HUES48 (cell line): Measurements from ENCODE around the gene ZMYND8.
"Not testable (repeated sequence)": the region's sequence is repeated elsewhere in the genome, so short reads cannot be mapped to it uniquely, and the experiment has no call there.

ENCODE experiments used
- H3K27ac ChIP-seq: one replicate; pipeline ENCODE4 v1.7.0; 2013; ENCODE audit warnings: low read depth, low read length, inconsistent platforms
- H3K27me3 ChIP-seq: 2 replicates; pipeline ENCODE4 v1.6.1; 2013; ENCODE audit warnings: mild to moderate bottlenecking, low read length; ENCODE audit not compliant: control insufficient read depth, insufficient read depth
- H3K36me3 ChIP-seq: 2 replicates; pipeline ENCODE4 v1.6.1; 2013; ENCODE audit warnings: low read length; ENCODE audit not compliant: control insufficient read depth, insufficient read depth
- H3K4me1 ChIP-seq: 2 replicates; pipeline ENCODE4 v1.6.1; 2013; ENCODE audit warnings: mild to moderate bottlenecking, low read length; ENCODE audit not compliant: control insufficient read depth, insufficient read depth
- H3K4me3 ChIP-seq: 2 replicates; pipeline ENCODE4 v1.5.1; 2013; ENCODE audit warnings: mild to moderate bottlenecking, low read depth, low read length
- H3K9ac ChIP-seq: 2 replicates; pipeline ENCODE4 v1.6.1; 2013; ENCODE audit warnings: mild to moderate bottlenecking, low read depth, low read length, moderate library complexity
- H3K9me3 ChIP-seq: 2 replicates; pipeline ENCODE4 v1.6.1; 2013; ENCODE audit warnings: low read length; ENCODE audit not compliant: control insufficient read depth, insufficient read depth

Gene ZMYND8

DNA sequence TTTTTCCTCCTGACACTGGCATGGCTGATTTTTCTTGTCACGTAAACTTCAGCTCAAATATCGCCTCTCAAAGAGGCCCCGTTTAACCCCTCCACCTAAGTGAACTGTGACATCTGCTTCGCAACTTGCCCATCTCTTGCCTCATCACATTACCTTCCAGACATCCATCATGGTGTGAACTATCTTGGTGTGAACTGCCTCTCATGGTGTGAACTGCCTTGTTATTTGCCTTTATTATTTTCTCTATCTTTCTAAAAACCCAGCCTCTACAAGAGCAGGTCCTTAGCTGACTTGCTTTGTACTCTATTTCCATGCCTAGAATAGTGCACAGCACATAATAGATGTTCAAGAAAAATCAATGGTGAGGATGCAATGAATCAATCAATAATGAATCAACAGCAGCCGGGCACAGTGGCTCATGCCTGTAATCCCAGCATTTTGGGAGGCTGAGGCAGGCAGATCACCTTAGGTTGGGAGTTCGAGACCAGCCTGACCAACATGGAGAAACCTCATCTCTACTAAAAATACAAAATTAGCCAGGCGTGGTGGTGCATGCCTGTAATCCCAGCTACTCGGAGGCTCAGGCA lies 95.9 kb downstream of the ZMYND8 start:
- not testable (repeated sequence) for H3K4me3 ChIP-seq, H3K9ac ChIP-seq, H3K4me1 ChIP-seq, H3K9me3 ChIP-seq, H3K27me3 ChIP-seq, H3K27ac ChIP-seq
- H3K36me3 ChIP-seq: peaks cover 90% of the 10 kb centered on the region

DNA sequence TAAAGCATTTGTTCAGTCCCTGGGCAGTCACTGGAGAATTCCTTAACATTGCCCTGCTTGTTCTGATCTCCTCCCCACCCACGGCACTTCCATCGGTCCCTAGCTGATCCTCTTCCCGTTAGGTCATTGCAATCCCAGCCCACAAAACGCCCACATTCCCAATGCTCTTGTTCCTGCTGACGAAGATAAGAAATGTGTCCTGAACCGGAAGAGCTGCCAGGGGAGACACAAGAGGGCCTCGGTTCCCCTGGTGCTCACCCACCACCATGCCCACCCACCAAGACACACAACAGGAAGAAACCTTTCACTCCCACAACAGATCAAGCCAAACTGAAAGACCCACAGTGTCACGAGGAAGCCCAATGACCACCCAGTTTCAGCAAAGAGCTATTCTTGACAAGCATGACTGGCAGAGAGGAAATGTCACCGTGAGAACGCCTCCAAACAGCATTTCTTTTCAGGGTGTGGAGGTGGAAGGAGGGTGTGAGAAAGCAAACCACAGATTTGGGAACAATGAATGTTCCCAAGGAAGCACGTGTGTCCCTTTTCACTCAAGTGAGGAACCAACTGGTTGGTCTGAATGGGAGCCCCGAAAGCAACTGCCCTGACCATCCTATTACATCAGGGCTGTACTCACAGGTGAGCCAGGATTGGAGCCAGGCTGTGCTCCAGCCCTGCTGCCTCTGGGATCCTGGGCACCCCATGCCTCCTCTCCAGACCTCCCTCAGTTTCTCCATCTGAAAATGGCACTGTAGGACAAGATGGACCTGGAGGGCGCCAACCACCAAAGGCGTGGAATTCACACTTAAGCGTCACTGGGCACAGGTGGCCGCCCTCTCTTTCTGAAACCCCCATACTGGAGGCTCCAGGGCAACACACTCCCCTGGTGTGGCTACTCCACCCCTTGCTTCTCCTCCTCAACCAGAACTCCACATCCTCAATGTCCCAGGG lies 97.5 kb downstream of the ZMYND8 start:
- H3K27ac ChIP-seq: no peak overlapping the region
- no peak overlapping the region for H3K9ac ChIP-seq
- no peaks in the 10 kb centered on the region for H3K4me1 ChIP-seq
- H3K9me3 ChIP-seq: no peaks in the 10 kb centered on the region
- no peaks in the 10 kb centered on the region for H3K27me3 ChIP-seq
- H3K4me3 ChIP-seq: no peak overlapping the region
- peaks cover 89% of the 10 kb centered on the region for H3K36me3 ChIP-seq

DNA sequence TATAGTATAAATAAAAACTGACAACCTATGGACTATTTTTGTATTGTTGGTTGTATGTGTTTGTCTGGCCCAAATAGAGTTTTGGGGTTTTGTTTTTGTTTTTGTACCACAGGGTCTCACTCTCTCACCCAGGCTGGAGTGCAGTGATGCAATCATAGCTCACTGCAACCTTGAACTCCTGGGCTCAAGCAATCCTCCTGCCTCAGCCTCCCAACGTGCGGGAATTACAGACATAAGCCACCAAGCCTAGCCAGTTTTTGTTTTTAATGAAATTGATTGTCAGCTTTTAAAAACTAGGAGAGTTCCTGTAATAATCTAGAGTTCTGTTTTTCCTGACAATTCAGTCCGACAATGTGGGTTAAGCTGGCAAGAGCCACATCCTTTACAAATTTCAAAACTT lies 98.7 kb downstream of the ZMYND8 start:
- Histone ChIP-seq H3K27me3 (no peaks in the 10 kb centered on the region), H3K9ac (no peak overlapping the region), H3K4me3 (no peak overlapping the region), H3K36me3 (peaks cover 89% of the 10 kb centered on the region), H3K4me1 (no peaks in the 10 kb centered on the region), H3K9me3 (no peaks in the 10 kb centered on the region), H3K27ac (no peak overlapping the region)

DNA sequence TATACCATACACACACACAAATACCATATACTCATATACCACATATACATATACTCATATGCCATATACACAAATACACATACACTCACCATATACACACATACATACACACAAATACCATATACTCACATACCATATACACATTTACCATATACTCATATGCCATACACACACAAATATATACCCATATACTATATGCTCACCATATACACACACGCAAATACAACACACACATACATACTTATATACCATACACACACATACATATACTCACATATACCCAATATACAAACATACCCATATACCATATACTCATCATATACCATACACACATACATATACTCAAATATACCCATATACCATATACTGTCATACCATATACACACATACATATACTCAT lies 99.2 kb downstream of the ZMYND8 start:
- no peaks in the 10 kb centered on the region for H3K4me1 ChIP-seq
- no peak overlapping the region for H3K9ac ChIP-seq
- H3K36me3 ChIP-seq: peaks cover 89% of the 10 kb centered on the region
- H3K4me3 ChIP-seq: no peak overlapping the region
- no peak overlapping the region for H3K27ac ChIP-seq
- no peaks in the 10 kb centered on the region for H3K27me3 ChIP-seq
- H3K9me3 ChIP-seq: no peaks in the 10 kb centered on the region

DNA sequence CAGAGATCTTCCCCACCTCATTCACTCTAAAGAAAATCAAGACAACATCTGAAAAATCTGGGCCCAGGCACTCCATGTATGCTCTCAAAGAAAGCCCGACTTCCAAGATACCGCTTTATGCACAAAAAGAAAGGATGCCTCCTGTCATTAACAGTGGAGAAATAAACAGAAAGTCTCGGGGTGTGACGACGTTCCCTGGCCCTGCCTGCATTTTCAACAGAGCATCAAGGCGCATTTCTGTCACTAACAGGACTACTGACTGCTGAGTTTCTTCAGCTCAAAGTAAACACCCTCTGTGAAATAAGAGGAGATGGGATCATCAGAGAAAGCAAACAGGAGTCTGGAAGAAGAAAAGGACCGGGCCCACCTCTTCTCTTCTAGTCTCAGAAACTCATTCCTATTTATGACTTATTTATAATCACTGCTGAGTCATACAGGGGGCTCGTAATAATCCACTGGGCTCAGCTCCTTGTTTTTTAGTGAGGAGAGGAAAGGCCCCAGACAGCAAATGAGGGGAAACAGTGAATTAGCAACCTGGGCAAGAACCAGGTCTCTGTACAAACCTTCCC lies 99.7 kb downstream of the ZMYND8 start:
- H3K27me3 ChIP-seq: no peaks in the 10 kb centered on the region
- no peaks in the 10 kb centered on the region for H3K9me3 ChIP-seq
- H3K36me3 ChIP-seq: peaks cover 87% of the 10 kb centered on the region
- no peak overlapping the region for H3K4me3 ChIP-seq
- H3K27ac ChIP-seq: no peak overlapping the region
- no peaks in the 10 kb centered on the region for H3K4me1 ChIP-seq
- no peak overlapping the region for H3K9ac ChIP-seq

DNA sequence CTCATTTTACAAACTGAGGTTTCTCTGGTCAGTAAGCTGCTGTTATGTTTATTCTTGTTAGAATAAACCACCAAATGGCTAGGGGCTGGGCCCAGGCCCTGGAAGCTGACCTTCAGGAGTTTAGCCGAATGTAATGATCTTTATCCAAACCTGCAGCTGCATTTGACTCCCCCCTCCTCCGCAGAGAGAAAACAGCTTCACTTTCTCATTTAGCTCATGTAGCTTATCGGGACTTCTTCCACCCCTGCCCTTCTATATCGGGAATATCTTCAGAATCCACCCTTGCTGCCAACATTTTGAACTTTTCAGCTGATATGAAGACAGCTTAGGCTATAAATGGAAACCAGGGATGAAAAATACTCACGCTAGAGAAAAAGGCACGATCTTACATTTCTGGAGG lies 102.6 kb downstream of the ZMYND8 start:
- Histone ChIP-seq H3K4me3 (no peak overlapping the region), H3K27ac (no peak overlapping the region), H3K36me3 (peaks cover 85% of the 10 kb centered on the region), H3K9ac (no peak overlapping the region), H3K4me1 (no peaks in the 10 kb centered on the region), H3K9me3 (no peaks in the 10 kb centered on the region), H3K27me3 (no peaks in the 10 kb centered on the region)

DNA sequence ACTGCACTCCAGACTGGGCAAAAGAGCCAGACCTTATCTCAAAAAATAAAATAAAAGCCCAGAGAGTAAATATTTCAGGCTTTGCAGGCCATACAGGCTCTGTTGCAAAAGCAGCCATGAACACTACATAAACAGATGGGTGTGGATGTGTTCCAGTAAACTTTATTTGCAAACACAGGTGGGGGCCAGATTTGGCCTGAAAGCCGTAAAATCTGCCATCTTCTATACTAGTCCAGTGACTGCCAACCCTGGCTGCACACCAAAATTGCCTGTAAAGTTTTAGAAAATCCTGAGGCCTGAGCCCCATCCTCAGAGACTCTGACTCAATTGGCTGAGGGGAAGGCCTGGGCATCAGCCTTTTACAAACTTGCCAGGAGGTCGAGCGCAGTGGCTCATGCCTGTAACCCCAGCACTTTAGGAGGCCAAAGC lies 103.6 kb downstream of the ZMYND8 start:
- Histone ChIP-seq H3K36me3 (peaks cover 85% of the 10 kb centered on the region), H3K9me3 (no peaks in the 10 kb centered on the region), H3K27me3 (no peaks in the 10 kb centered on the region), H3K27ac (no peak overlapping the region), H3K9ac (no peak overlapping the region), H3K4me3 (no peak overlapping the region), H3K4me1 (no peaks in the 10 kb centered on the region)

DNA sequence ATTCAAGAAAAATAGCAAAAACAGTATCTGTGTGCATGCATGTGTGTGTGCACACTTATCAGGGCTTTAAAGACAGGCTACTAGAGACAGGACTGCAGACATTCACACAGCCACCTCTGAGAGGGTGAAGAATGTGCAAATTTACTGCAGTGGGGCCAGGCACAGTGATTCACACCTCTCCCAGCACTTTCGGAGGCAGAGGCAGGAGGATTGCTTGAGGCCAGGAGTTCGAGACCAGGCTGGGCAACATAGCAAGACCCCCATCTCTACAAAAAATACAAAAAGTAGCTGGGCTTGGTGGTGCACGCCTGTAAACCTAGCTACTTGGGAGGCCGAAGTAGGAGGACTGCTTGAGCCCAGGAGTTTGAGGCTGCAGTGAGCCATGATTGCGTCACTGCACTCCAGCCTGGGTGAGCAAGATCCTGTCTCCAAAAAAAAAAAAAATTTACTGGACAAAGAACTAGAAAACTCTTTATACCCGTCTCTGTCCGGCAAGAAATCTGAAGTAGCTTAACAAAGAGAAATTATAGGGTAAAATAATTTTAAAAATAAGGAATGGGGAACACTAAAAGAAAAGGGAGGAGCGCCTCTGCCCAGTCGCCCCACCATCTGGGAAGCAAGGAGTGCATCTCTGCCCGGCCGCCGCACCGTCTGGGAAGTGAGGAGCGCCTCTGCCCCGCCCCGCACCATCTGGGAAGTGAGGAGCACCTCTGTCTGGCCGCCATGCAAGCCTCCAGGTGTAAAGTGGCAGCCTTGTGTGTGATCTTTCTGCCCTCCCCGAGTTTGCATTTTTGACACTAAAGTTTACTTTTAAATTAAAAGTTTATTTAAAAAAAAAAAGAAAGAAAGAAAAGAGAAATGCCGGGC lies 105.1 kb downstream of the ZMYND8 start:
- no peaks in the 10 kb centered on the region for H3K4me1 ChIP-seq
- H3K4me3 ChIP-seq: no peak overlapping the region
- H3K27ac ChIP-seq: no peak overlapping the region
- peaks cover 85% of the 10 kb centered on the region for H3K36me3 ChIP-seq
- H3K9me3 ChIP-seq: no peaks in the 10 kb centered on the region
- H3K9ac ChIP-seq: no peak overlapping the region
- no peaks in the 10 kb centered on the region for H3K27me3 ChIP-seq

DNA sequence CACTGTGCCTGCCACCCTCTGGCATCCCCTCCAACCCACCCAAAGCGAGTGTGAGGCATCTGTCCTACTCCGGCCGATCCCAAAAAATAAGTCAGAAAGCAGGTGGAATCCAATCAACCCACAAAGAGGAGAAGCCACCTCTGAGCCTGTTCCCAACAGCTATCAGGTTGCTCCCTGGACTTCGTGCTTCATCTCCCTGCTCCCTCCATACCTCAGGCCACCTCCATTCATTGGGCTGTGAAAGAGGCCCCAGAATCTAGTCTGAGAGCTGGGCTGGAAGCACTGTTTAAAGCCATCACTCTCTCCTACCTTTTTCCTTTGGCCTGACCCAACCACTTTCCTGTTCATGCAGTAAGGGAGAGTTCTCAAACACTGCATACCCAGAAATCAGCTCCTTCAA lies 106.1 kb downstream of the ZMYND8 start:
- H3K27ac ChIP-seq: no peak overlapping the region
- peaks cover 95% of the 10 kb centered on the region for H3K36me3 ChIP-seq
- H3K27me3 ChIP-seq: no peaks in the 10 kb centered on the region
- H3K4me3 ChIP-seq: no peak overlapping the region
- H3K4me1 ChIP-seq: no peaks in the 10 kb centered on the region
- no peak overlapping the region for H3K9ac ChIP-seq
- H3K9me3 ChIP-seq: no peaks in the 10 kb centered on the region

DNA sequence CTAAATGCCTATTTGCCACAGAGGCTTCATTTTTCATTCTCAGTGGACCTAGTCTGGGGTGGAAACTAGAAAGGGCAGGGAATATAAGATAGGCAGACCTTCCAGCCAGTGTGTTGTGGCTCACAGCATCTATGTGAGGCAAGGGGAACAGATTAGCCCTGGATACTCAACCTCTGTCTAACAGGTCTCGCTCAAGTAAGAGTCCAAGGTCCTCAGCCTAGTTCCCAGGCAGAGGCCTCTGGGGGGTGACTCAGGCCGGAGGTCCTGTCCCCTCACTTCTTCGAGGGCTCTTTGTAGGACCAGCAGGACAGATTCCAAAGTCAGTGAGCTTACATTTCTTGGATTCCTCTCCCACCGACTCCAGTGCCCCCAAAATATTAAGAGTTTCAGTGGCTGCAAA lies 106.6 kb downstream of the ZMYND8 start:
- H3K27ac ChIP-seq: no peak overlapping the region

More for the DNA sequence above, 106.6 kb downstream of the ZMYND8 start:
- Histone ChIP-seq H3K36me3 (peaks cover 95% of the 10 kb centered on the region), H3K4me3 (no peak overlapping the region), H3K9ac (no peak overlapping the region), H3K4me1 (no peaks in the 10 kb centered on the region), H3K9me3 (no peaks in the 10 kb centered on the region), H3K27me3 (no peaks in the 10 kb centered on the region)
